Astrocyte of the spinal cord (primary cell): ENCODE data around the gene FAXC.

Source experiments
- DNase-seq: peaks from one replicate; pipeline ENCODE4 v3.0.0; 2011; ENCODE audit warnings: low read depth, low spot score
- H3K4me3 ChIP-seq: 2 replicates; pipeline ENCODE4 v1.5.1; 2011; ENCODE audit warnings: low read depth, mild to moderate bottlenecking, low read length, moderate library complexity
- CTCF ChIP-seq: IDR thresholded peaks from 2 replicates; pipeline ENCODE4 v1.5.1; 2012; ENCODE audit warnings: low read depth, mild to moderate bottlenecking, low read length, inconsistent platforms
- in situ Hi-C: cut with HindIII; loops from 2 replicates; pipeline ENCODE4 v1.10.0; 2017; ENCODE audit warnings: low sequenced_read_pairs

The FAXC gene

GRCh38 chr6:99330159-99330558, 19.3 kb downstream of the FAXC start:
- peak; percentile 69 for DNase-seq
- in situ Hi-C loops: no loop called here
- H3K4me3 ChIP-seq: no peak overlapping the region
- TF ChIP-seq CTCF: peak; percentile 87

GRCh38 chr6:99324996-99325395, 24.5 kb downstream of the FAXC start:
- in situ Hi-C loops: no loop called here
- DNase-seq: no peak
- TF ChIP-seq CTCF: no peak
- no peak overlapping the region for H3K4me3 ChIP-seq

- in situ Hi-C loops: no loop called here
- H3K4me3 ChIP-seq: no peak overlapping the region
- no peak for DNase-seq
- no peak for TF ChIP-seq CTCF
Measured at GRCh38 chr6:99318566-99318965, 30.9 kb downstream of the FAXC start.

GRCh38 chr6:99312354-99312753, 37.1 kb downstream of the FAXC start:
- no peak for DNase-seq
- in situ Hi-C loops: no loop called here
- H3K4me3 ChIP-seq: no peak overlapping the region
- no peak for TF ChIP-seq CTCF

- DNase-seq: no peak
- TF ChIP-seq CTCF: no peak
- in situ Hi-C loops: no loop called here
- no peak overlapping the region for H3K4me3 ChIP-seq
Measured at GRCh38 chr6:99310553-99310952, 38.9 kb downstream of the FAXC start.

- no peak for DNase-seq
- H3K4me3 ChIP-seq: no peak overlapping the region
- no peak for TF ChIP-seq CTCF
- in situ Hi-C loops: no loop called here
Measured at GRCh38 chr6:99309557-99309956, 39.9 kb downstream of the FAXC start.

GRCh38 chr6:99308788-99309187, 40.7 kb downstream of the FAXC start:
- in situ Hi-C loops: no loop called here
- no peak for TF ChIP-seq CTCF
- no peak overlapping the region for H3K4me3 ChIP-seq
- no peak for DNase-seq
